Progenitor cell of endocrine pancreas (in vitro differentiated cells): ENCODE results near the gene FXN. TPM values are rescaled to one million over a fixed set of nuclear protein-coding genes. Genes with fewer than 3 reads are reported as not detected.

Experiments used
- DNase-seq: peaks from one replicate; pipeline ENCODE4 v3.0.0; 2021; ENCODE audit warnings: low spot score; ENCODE audit not compliant: unreplicated experiment
- H3K27ac Mint-ChIP-seq: 2 replicates; pipeline ENCODE4 v1.8.0; 2021; ENCODE audit warnings: mild to moderate bottlenecking, moderate library complexity, mixed read lengths
- H3K27me3 Mint-ChIP-seq: 2 replicates; pipeline ENCODE4 v1.8.0; 2021; ENCODE audit warnings: mixed read lengths
- H3K36me3 Mint-ChIP-seq: 2 replicates; pipeline ENCODE4 v1.8.0; 2022; ENCODE audit warnings: mixed read lengths; ENCODE audit not compliant: insufficient read depth
- H3K4me1 Mint-ChIP-seq: 2 replicates; pipeline ENCODE4 v1.8.0; 2021; ENCODE audit warnings: low read depth, mixed read lengths
- H3K4me3 Mint-ChIP-seq: 2 replicates; pipeline ENCODE4 v1.8.0; 2021; ENCODE audit warnings: low read depth, mild to moderate bottlenecking, moderate library complexity, mixed read lengths
- H3K9me3 Mint-ChIP-seq: 2 replicates; pipeline ENCODE4 v1.8.0; 2021; ENCODE audit warnings: low read depth, mixed read lengths
- CTCF ChIP-seq: fragments of 200-600 bp; sonication (generic); IDR thresholded peaks from one replicate; pipeline ENCODE4 v1.5.0; 2021; ENCODE audit warnings: antibody characterized with exemption, mild to moderate bottlenecking; ENCODE audit not compliant: unreplicated experiment
- total RNA-seq: library from RNA; stranded (reverse); gene quantifications from 2 replicates; pipeline ENCODE4 v1.2.1, GENCODE V29; 2021

FXN gene
- total RNA-seq, 1 donor from 2014 or later, result 25.7 TPM

GRCh38 chr9:69139596-69139995, 104.0 kb downstream of the FXN start:
- Mint-ChIP-seq H3K27ac (no peak overlapping the region), H3K36me3 (peaks cover 32% of the 10 kb centered on the region), H3K4me3 (no peak overlapping the region), H3K4me1 (peaks cover 15% of the 10 kb centered on the region), H3K27me3 (no peaks in the 10 kb centered on the region), H3K9me3 (no peaks in the 10 kb centered on the region)
- no peak for DNase-seq
- no peak for TF ChIP-seq CTCF

GRCh38 chr9:69140123-69140735, 104.7 kb downstream of the FXN start:
- Mint-ChIP-seq H3K27me3 (no peaks in the 10 kb centered on the region), H3K27ac (no peak overlapping the region), H3K4me1 (peaks cover 14% of the 10 kb centered on the region), H3K9me3 (no peaks in the 10 kb centered on the region), H3K4me3 (no peak overlapping the region), H3K36me3 (peaks cover 32% of the 10 kb centered on the region)
- TF ChIP-seq CTCF, result no peak
- no peak for DNase-seq

- H3K36me3 Mint-ChIP-seq, result peaks cover 27% of the 10 kb centered on the region
- no peak for DNase-seq
Measured at GRCh38 chr9:69141851-69142250, 106.3 kb downstream of the FXN start.

GRCh38 chr9:69143291-69143690, 107.7 kb downstream of the FXN start:
- Mint-ChIP-seq H3K4me1 (peaks cover 4% of the 10 kb centered on the region), H3K9me3 (no peaks in the 10 kb centered on the region), H3K27me3 (no peaks in the 10 kb centered on the region), H3K4me3 (no peak overlapping the region), H3K36me3 (peaks cover 19% of the 10 kb centered on the region), H3K27ac (no peak overlapping the region)
- TF ChIP-seq CTCF, result no peak
- no peak for DNase-seq

More at GRCh38 chr9:69141851-69142250, 106.3 kb downstream of the FXN start:
- Mint-ChIP-seq H3K4me1 (peaks cover 10% of the 10 kb centered on the region), H3K27ac (peak overlapping the region; percentile 18), H3K4me3 (no peak overlapping the region), H3K9me3 (no peaks in the 10 kb centered on the region), H3K27me3 (no peaks in the 10 kb centered on the region)
- no peak for TF ChIP-seq CTCF

- Mint-ChIP-seq H3K9me3 (no peaks in the 10 kb centered on the region), H3K4me3 (no peak overlapping the region), H3K27ac (no peak overlapping the region), H3K36me3 (peaks cover 17% of the 10 kb centered on the region), H3K4me1 (peaks cover 13% of the 10 kb centered on the region), H3K27me3 (no peaks in the 10 kb centered on the region)
- no peak for TF ChIP-seq CTCF
- no peak for DNase-seq
Measured at GRCh38 chr9:69145144-69145715, 109.7 kb downstream of the FXN start.
